Measurements from ENCODE around the gene SHISA7.

Gene SHISA7

GRCh38 chr19:55446060-55446459 is 3.0 kb upstream of the SHISA7 start:
- no peak for TF ChIP-seq EZH2phosphoT487 (IDR thresholded peaks at IDR 0.05; ENCODE audit: borderline replicate concordance)
- TF ChIP-seq CTCF (conservative IDR thresholded peaks at IDR 0.05; ENCODE audit: low read length), result no peak
- no peaks in the 10 kb centered on the region for H4K20me1 ChIP-seq (ENCODE audit: insufficient read depth, low read length, poor library complexity, severe bottlenecking)
- H3K79me2 ChIP-seq (ENCODE audit: insufficient read depth, low read length), result no peaks in the 10 kb centered on the region
- no peaks in the 10 kb centered on the region for H3K9me2 ChIP-seq (replicated peaks; ENCODE audit: low read depth, low read length)
- H3K4me2 ChIP-seq (ENCODE audit: low read depth, low read length, poor library complexity, severe bottlenecking), result no peak overlapping the region
- no peak overlapping the region for H2AFZ ChIP-seq (ENCODE audit: low read length)
- no peaks in the 10 kb centered on the region for H3F3A ChIP-seq (ENCODE audit: low read depth)
- no peaks in the 10 kb centered on the region for H3K36me3 ChIP-seq (ENCODE audit: insufficient read depth, low read length)
- H3K27me3 ChIP-seq (ENCODE audit: insufficient read depth, low read length, poor library complexity, severe bottlenecking), result no peaks in the 10 kb centered on the region
- no peak overlapping the region for H3K4me3 ChIP-seq (ENCODE audit: low read length, poor library complexity, severe bottlenecking)
- H3K4me1 ChIP-seq (ENCODE audit: insufficient read depth, low read length, poor library complexity, severe bottlenecking), result no peaks in the 10 kb centered on the region
- no peak overlapping the region for H3K9ac ChIP-seq (ENCODE audit: low read depth, low read length, poor library complexity, severe bottlenecking)
- no peaks in the 10 kb centered on the region for H3K9me3 ChIP-seq (ENCODE audit: insufficient read depth, low read depth, low read length)

- no peaks in the 10 kb centered on the region for H3K9me2 ChIP-seq (replicated peaks; ENCODE audit: low read depth, low read length)
Measured at GRCh38 chr19:55444646-55445045, 1.5 kb upstream of the SHISA7 start.

GRCh38 chr19:55443824-55444480 is 852 bp upstream of the SHISA7 start:
- H3K4me1 ChIP-seq (ENCODE audit: insufficient read depth, low read length, poor library complexity, severe bottlenecking), result no peaks in the 10 kb centered on the region
- H3K27me3 ChIP-seq (ENCODE audit: insufficient read depth, low read length, poor library complexity, severe bottlenecking), result no peaks in the 10 kb centered on the region

More at GRCh38 chr19:55444646-55445045, 1.5 kb upstream of the SHISA7 start:
- Histone ChIP-seq H3K27me3 (ENCODE audit: insufficient read depth, low read length, poor library complexity, severe bottlenecking) (no peaks in the 10 kb centered on the region), H3K36me3 (ENCODE audit: insufficient read depth, low read length) (no peaks in the 10 kb centered on the region), H3K4me2 (ENCODE audit: low read depth, low read length, poor library complexity, severe bottlenecking) (no peak overlapping the region), H3K9ac (ENCODE audit: low read depth, low read length, poor library complexity, severe bottlenecking) (no peak overlapping the region), H3K9me3 (ENCODE audit: insufficient read depth, low read depth, low read length) (no peaks in the 10 kb centered on the region), H3K4me3 (ENCODE audit: low read length, poor library complexity, severe bottlenecking) (no peak overlapping the region), H4K20me1 (ENCODE audit: insufficient read depth, low read length, poor library complexity, severe bottlenecking) (no peaks in the 10 kb centered on the region), H2AFZ (ENCODE audit: low read length) (no peak overlapping the region), H3K4me1 (ENCODE audit: insufficient read depth, low read length, poor library complexity, severe bottlenecking) (no peaks in the 10 kb centered on the region), H3F3A (ENCODE audit: low read depth) (no peaks in the 10 kb centered on the region), H3K79me2 (ENCODE audit: insufficient read depth, low read length) (no peaks in the 10 kb centered on the region)
- TF ChIP-seq CTCF (conservative IDR thresholded peaks at IDR 0.05; ENCODE audit: low read length), result no peak
- no peak for TF ChIP-seq EZH2phosphoT487 (IDR thresholded peaks at IDR 0.05; ENCODE audit: borderline replicate concordance)

More at GRCh38 chr19:55443824-55444480, 852 bp upstream of the SHISA7 start:
- H3K9ac ChIP-seq (ENCODE audit: low read depth, low read length, poor library complexity, severe bottlenecking), result no peak overlapping the region
- H3K36me3 ChIP-seq (ENCODE audit: insufficient read depth, low read length), result no peaks in the 10 kb centered on the region
- no peak overlapping the region for H3K4me2 ChIP-seq (ENCODE audit: low read depth, low read length, poor library complexity, severe bottlenecking)
- no peaks in the 10 kb centered on the region for H3K9me2 ChIP-seq (replicated peaks; ENCODE audit: low read depth, low read length)
- no peak overlapping the region for H2AFZ ChIP-seq (ENCODE audit: low read length)
- H3K79me2 ChIP-seq (ENCODE audit: insufficient read depth, low read length), result no peaks in the 10 kb centered on the region
- H4K20me1 ChIP-seq (ENCODE audit: insufficient read depth, low read length, poor library complexity, severe bottlenecking), result no peaks in the 10 kb centered on the region
- H3K9me3 ChIP-seq (ENCODE audit: insufficient read depth, low read depth, low read length), result no peaks in the 10 kb centered on the region
- TF ChIP-seq EZH2phosphoT487 (IDR thresholded peaks at IDR 0.05; ENCODE audit: borderline replicate concordance) (no peak), CTCF (conservative IDR thresholded peaks at IDR 0.05; ENCODE audit: low read length) (no peak)
- no peak overlapping the region for H3K4me3 ChIP-seq (ENCODE audit: low read length, poor library complexity, severe bottlenecking)
- no peaks in the 10 kb centered on the region for H3F3A ChIP-seq (ENCODE audit: low read depth)
